ENCODE data around the gene TMEM178A. TPM values are rescaled to one million over a fixed set of nuclear protein-coding genes. Genes with fewer than 3 reads are reported as not detected.

Gene TMEM178A
- total RNA-seq, 2 donors from 2014 or later = 5.5 to 7.4 TPM

GRCh38 chr2:39755466-39755865 lies 89.7 kb downstream of the TMEM178A start:
- H3K4me3 ChIP-seq (ENCODE audit: low read length) = no peak overlapping the region
- H3K27me3 Mint-ChIP-seq (ENCODE audit: insufficient read depth) = no peaks in the 10 kb centered on the region
- no peaks in the 10 kb centered on the region for H3K9me3 Mint-ChIP-seq
- no peak overlapping the region for H3K4me3 Mint-ChIP-seq
- no peak overlapping the region for H3K27ac Mint-ChIP-seq
- no peaks in the 10 kb centered on the region for H3K4me1 ChIP-seq (ENCODE audit: control insufficient read depth, insufficient read depth, low read length)
- DNase-seq = no peak
- WGBS, 2 experiments (ENCODE audit: insufficient coverage in 1 of 2, insufficient read length in 1 of 2) = 88% methylated on average over 1 of the region's 1 CpG; no CpG with 5 or more reads in 1 of the 2 experiments
- H3K27ac ChIP-seq (ENCODE audit: low read depth, low read length) = no peak overlapping the region
- TF ChIP-seq CTCF (conservative IDR thresholded peaks at IDR 0.05) = no peak
- no peaks in the 10 kb centered on the region for H3K27me3 ChIP-seq (ENCODE audit: control insufficient read depth, insufficient read depth, low read length, poor library complexity, severe bottlenecking)
- H3K36me3 ChIP-seq (ENCODE audit: control insufficient read depth, insufficient read depth, low read length) = peaks cover 87% of the 10 kb centered on the region
- H3K4me1 Mint-ChIP-seq = peaks cover under 1% of the 10 kb centered on the region
- no peak overlapping the region for H3K9ac ChIP-seq (ENCODE audit: extremely low read depth, low read length, poor library complexity, severe bottlenecking)
- H3K36me3 Mint-ChIP-seq (ENCODE audit: low read depth) = peaks cover 56% of the 10 kb centered on the region
- H3K9me3 ChIP-seq (ENCODE audit: control insufficient read depth, low read length) = no peaks in the 10 kb centered on the region

GRCh38 chr2:39757156-39757555 lies 91.4 kb downstream of the TMEM178A start:
- Histone ChIP-seq H3K4me1 (ENCODE audit: control insufficient read depth, insufficient read depth, low read length) (no peaks in the 10 kb centered on the region), H3K9ac (ENCODE audit: extremely low read depth, low read length, poor library complexity, severe bottlenecking) (no peak overlapping the region), H3K27me3 (ENCODE audit: control insufficient read depth, insufficient read depth, low read length, poor library complexity, severe bottlenecking) (no peaks in the 10 kb centered on the region), H3K4me3 (ENCODE audit: low read length) (no peak overlapping the region), H3K27ac (ENCODE audit: low read depth, low read length) (no peak overlapping the region), H3K9me3 (ENCODE audit: control insufficient read depth, low read length) (no peaks in the 10 kb centered on the region), H3K36me3 (ENCODE audit: control insufficient read depth, insufficient read depth, low read length) (peaks cover 87% of the 10 kb centered on the region)
- Mint-ChIP-seq H3K4me1 (peaks cover 2% of the 10 kb centered on the region), H3K27ac (no peak overlapping the region), H3K9me3 (no peaks in the 10 kb centered on the region), H3K27me3 (ENCODE audit: insufficient read depth) (no peaks in the 10 kb centered on the region), H3K4me3 (no peak overlapping the region), H3K36me3 (ENCODE audit: low read depth) (peaks cover 51% of the 10 kb centered on the region)
- no peak for TF ChIP-seq CTCF (conservative IDR thresholded peaks at IDR 0.05)
- no peak for DNase-seq
- WGBS, 2 experiments (ENCODE audit: insufficient coverage in 1 of 2, insufficient read length in 1 of 2) = 94 to 96% methylated on average over 4 of the region's 4 CpGs

GRCh38 chr2:39762448-39762847 lies 96.7 kb downstream of the TMEM178A start:
- Histone ChIP-seq H3K9ac (ENCODE audit: extremely low read depth, low read length, poor library complexity, severe bottlenecking) (no peak overlapping the region), H3K36me3 (ENCODE audit: control insufficient read depth, insufficient read depth, low read length) (peaks cover 63% of the 10 kb centered on the region), H3K9me3 (ENCODE audit: control insufficient read depth, low read length) (no peaks in the 10 kb centered on the region), H3K27ac (ENCODE audit: low read depth, low read length) (no peak overlapping the region), H3K27me3 (ENCODE audit: control insufficient read depth, insufficient read depth, low read length, poor library complexity, severe bottlenecking) (no peaks in the 10 kb centered on the region), H3K4me1 (ENCODE audit: control insufficient read depth, insufficient read depth, low read length) (no peaks in the 10 kb centered on the region), H3K4me3 (ENCODE audit: low read length) (no peak overlapping the region)
- Mint-ChIP-seq H3K4me1 (peaks cover 2% of the 10 kb centered on the region), H3K27me3 (ENCODE audit: insufficient read depth) (no peaks in the 10 kb centered on the region), H3K36me3 (ENCODE audit: low read depth) (peaks cover 41% of the 10 kb centered on the region), H3K9me3 (no peaks in the 10 kb centered on the region), H3K27ac (no peak overlapping the region), H3K4me3 (no peak overlapping the region)
- no peak for TF ChIP-seq CTCF (conservative IDR thresholded peaks at IDR 0.05)
- no peak for DNase-seq
- 90 to 92% methylated on average over 2 of the region's 2 CpGs for WGBS, 2 experiments (ENCODE audit: insufficient coverage in 1 of 2, insufficient read length in 1 of 2)

Other genes with a start within 250 kb of the TMEM178A start
- gene MAP4K3, start 228.6 kb upstream of the TMEM178A start, total RNA-seq = 10 to 100 TPM; 39.1 to 45.5 TPM
- gene THUMPD2, start 113.3 kb downstream of the TMEM178A start, total RNA-seq = 10 to 100 TPM; 11.3 to 13.6 TPM

All from endodermal cell (in vitro differentiated cells).